K562 (cell line): ENCODE results near the gene NPB. TPM values are rescaled to one million over a fixed set of nuclear protein-coding genes. Genes with fewer than 3 reads are reported as not detected.

Experiments
- ATAC-seq: fragments of 200-7000 bp; cut with Tn5 transposase; 3 replicates; pipeline ENCODE4 v1.9.1; 2020; ENCODE audit warnings: moderate library complexity
- BruUV-seq: library from RNA; stranded (reverse); fragments of 400-500 nt; replicated peaks from 2 replicates; lab custom pipeline; 2021; lab: Mats Ljungman, UMichigan
- CTCF ChIA-PET: fragments of 300-600 bp; formaldehyde crosslinking; extraction: SDS; loops from one replicate; lab custom pipeline; 2021; ENCODE audit warnings: low intra/inter-chr PET ratio; lab: Yijun Ruan, JAX
- POLR2A ChIA-PET: fragments of 300-600, 350-650 bp; sonication (Branson Sonifier 250); formaldehyde crosslinking; extraction: SDS; loops from one replicate; lab custom pipeline; 2021; ENCODE audit warnings: antibody characterized with exemption, inconsistent platforms; lab: Yijun Ruan, JAX
- DNase-seq, 4 experiments: peaks; one replicate each; pipeline versions ENCODE4 v3.0.0 to v3.0.0-alpha.2; 2011 to 2018; ENCODE audit warnings: low spot score in 3 of 4, mixed read lengths in 3 of 4; ENCODE audit errors: extremely low read depth in 1 of 4
- FAIRE-seq: peaks from 2 replicates; lab custom pipeline; 2011; peaks lifted over from hg19 to GRCh38; lab: Jason Lieb, UNC
- H2AFZ ChIP-seq: 2 replicates; pipeline ENCODE4 v1.6.0; 2011; ENCODE audit warnings: low read depth, low read length, control low read depth, inconsistent platforms
- H3K27ac ChIP-seq: fragments of 200-600 bp; 3 replicates; pipeline ENCODE4 v1.8.0; 2011; ENCODE audit warnings: low read depth, mild to moderate bottlenecking, control low read depth, inconsistent platforms, low read length, moderate library complexity, mixed read lengths; ENCODE audit errors: extremely low read depth
- H3K27me3 ChIP-seq, 2 experiments: fragments of 300-600 bp in 1 of 2; 2 replicates in 1 of 2; 3 replicates in 1 of 2; pipeline versions ENCODE4 v1.6.0 to v1.8.0; 2011; ENCODE audit warnings: inconsistent platforms in 2 of 2, low read length in 2 of 2, mild to moderate bottlenecking in 1 of 2, mixed read lengths in 1 of 2, moderate library complexity in 1 of 2; ENCODE audit not compliant: control insufficient read depth in 2 of 2, insufficient read depth in 2 of 2
- H3K36me3 ChIP-seq: fragments of 300-600 bp; 3 replicates; pipeline ENCODE4 v1.8.0; 2011; ENCODE audit warnings: mild to moderate bottlenecking, low read length, inconsistent platforms; ENCODE audit not compliant: control insufficient read depth, insufficient read depth
- H3K4me1 ChIP-seq, 2 experiments: fragments of 200-600 bp in 1 of 2; replicated peaks in 1 of 2; 2 replicates in 1 of 2; 3 replicates in 1 of 2; pipeline versions ENCODE4 v1.5.1 to v1.8.0; 2011; ENCODE audit warnings: inconsistent platforms in 2 of 2, low read length in 2 of 2, mild to moderate bottlenecking in 1 of 2, mixed read lengths in 1 of 2, moderate library complexity in 1 of 2; ENCODE audit not compliant: control insufficient read depth in 2 of 2, insufficient read depth in 2 of 2
- H3K4me2 ChIP-seq: 2 replicates; pipeline ENCODE4 v1.6.1; 2011; ENCODE audit warnings: low read length, control low read depth, inconsistent platforms, mixed read lengths; ENCODE audit not compliant: insufficient read depth
- H3K4me3 ChIP-seq: fragments of 200-600 bp; sonication (generic), shearing (Covaris generic); 2 replicates; pipeline ENCODE4 v1.5.1; 2016; ENCODE audit warnings: control low read depth, inconsistent platforms
- H3K79me2 ChIP-seq: fragments of 200-600 bp; 3 replicates; pipeline ENCODE4 v1.8.0; 2011; ENCODE audit warnings: low read length, inconsistent platforms; ENCODE audit not compliant: control insufficient read depth, insufficient read depth
- H3K9ac ChIP-seq, 2 experiments: 2 replicates each; pipeline versions ENCODE4 v1.6.0 to v1.6.1; 2011; ENCODE audit warnings: low read depth in 2 of 2, low read length in 2 of 2, control low read depth in 1 of 2, inconsistent platforms in 1 of 2, mild to moderate bottlenecking in 1 of 2, mixed read lengths in 1 of 2; ENCODE audit not compliant: insufficient read depth in 1 of 2
- H3K9me1 ChIP-seq: one replicate; pipeline ENCODE4 v1.6.0; 2011; ENCODE audit warnings: inconsistent platforms, mild to moderate bottlenecking, low read length, moderate library complexity; ENCODE audit not compliant: control insufficient read depth, insufficient read depth
- H3K9me3 ChIP-seq: replicated peaks from 2 replicates; pipeline ENCODE4 v1.5.1; 2011; ENCODE audit warnings: low read depth, low read length, inconsistent platforms; ENCODE audit not compliant: control insufficient read depth, insufficient read depth
- H4K20me1 ChIP-seq: replicated peaks from 2 replicates; pipeline ENCODE4 v1.6.1; 2011; ENCODE audit warnings: low read length, inconsistent platforms, mixed read lengths; ENCODE audit not compliant: control insufficient read depth, insufficient read depth
- BACH1 ChIP-seq: fragments of 200-800 bp; sonication (Bioruptor generic); IDR thresholded peaks from 2 replicates; pipeline ENCODE4 v1.6.1; 2016; ENCODE audit warnings: missing genetic modification characterization, missing compliant biosample characterization
- BRCA1 ChIP-seq, 2 experiments: fragments of 450-650 bp in 1 of 2; sonication (generic) in 1 of 2; formaldehyde crosslinking in 1 of 2; IDR thresholded peaks; 2 replicates each; pipeline versions ENCODE4 v1.5.0 to v1.6.1; 2017 to 2020; ENCODE audit warnings: mild to moderate bottlenecking in 1 of 2, missing genetic modification reagents in 1 of 2
- CCNT2 ChIP-seq: IDR thresholded peaks from 2 replicates; pipeline ENCODE4 v1.6.1; 2011; ENCODE audit warnings: borderline replicate concordance, low read depth, mild to moderate bottlenecking, moderate library complexity, mixed read lengths, low read length; ENCODE audit not compliant: insufficient read length; ENCODE audit errors: extremely low read depth
- CHD1 ChIP-seq: fragments of 200-600 bp; sonication (generic); IDR thresholded peaks from one replicate; pipeline ENCODE4 v1.6.1; 2012; ENCODE audit warnings: mild to moderate bottlenecking, moderate library complexity, low read length, inconsistent platforms
- FOXK1 ChIP-seq: sonication (generic); formaldehyde crosslinking; IDR thresholded peaks from 2 replicates; pipeline ENCODE4 v1.8.0; 2022; ENCODE audit warnings: missing genetic modification reagents, mild to moderate bottlenecking, borderline replicate concordance
- JUN ChIP-seq, 2 experiments: sonication (generic) in 1 of 2; formaldehyde crosslinking in 1 of 2; IDR thresholded peaks; 2 replicates each; pipeline versions ENCODE4 v1.6.1 to v1.8.0; 2012 to 2022; ENCODE audit warnings: borderline replicate concordance in 2 of 2, mild to moderate bottlenecking in 2 of 2, improper control_type of control experiment in 1 of 2, low read depth in 1 of 2, low read length in 1 of 2, missing genetic modification reagents in 1 of 2
- KLF13 ChIP-seq: fragments of 450-650 bp; IDR thresholded peaks from 2 replicates; pipeline ENCODE4 v1.6.1; 2016; ENCODE audit warnings: missing genetic modification characterization, low read depth, mild to moderate bottlenecking, missing compliant biosample characterization, moderate library complexity, borderline replicate concordance
- SP1 ChIP-seq: sonication (generic); formaldehyde crosslinking; IDR thresholded peaks from 2 replicates; pipeline ENCODE4 v1.8.1; 2022; ENCODE audit warnings: mild to moderate bottlenecking, missing genetic modification reagents
- TAF1 ChIP-seq: IDR thresholded peaks from 2 replicates; pipeline ENCODE4 v1.6.1; 2011; ENCODE audit warnings: mild to moderate bottlenecking, low read length, moderate library complexity; ENCODE audit not compliant: insufficient read depth, control insufficient read depth, severe bottlenecking; ENCODE audit errors: extremely low read depth
- WHSC1 ChIP-seq: IDR thresholded peaks from one replicate; pipeline ENCODE4 v1.6.1; 2012; ENCODE audit warnings: low read length, control low read depth, inconsistent platforms
- ZBTB7A ChIP-seq: IDR thresholded peaks from 2 replicates; pipeline ENCODE4 v1.6.1; 2011; ENCODE audit warnings: low read depth, mild to moderate bottlenecking, low read length, moderate library complexity, borderline replicate concordance; ENCODE audit not compliant: control insufficient read depth
- WGBS: fragments of 100-300 bp; shearing (Covaris generic); methylation state at CpG from one replicate; pipeline ENCODE4 v1.1.6; 2016; ENCODE audit warnings: low coverage, mixed read lengths; ENCODE audit not compliant: insufficient coverage; ENCODE audit errors: missing lambda C conversion rate; 5-methylcytosine and 5-hydroxymethylcytosine counted together
- in situ Hi-C: fragments of 300-500 bp; cut with MboI; formaldehyde crosslinking; loops from 4 replicates; pipeline ENCODE4 v1.15.0; 2018; ENCODE audit warnings: inconsistent platforms, mixed read lengths
- intact Hi-C: fragments of 100-400 bp; cut with micrococcal nuclease; formaldehyde crosslinking; loops from 2 replicates; pipeline ENCODE4 v1.14.2; 2022
- polyA plus RNA-seq, 8 experiments: library from polyadenylated mRNA; depleted of rRNA in 4 of 8; stranded (reverse) in 5 of 8; unstranded in 3 of 8; fragments of >200 nt; fragmentation: Nextera tagmentation in 2 of 8; fragmentation: Illumina TruSeq in 1 of 8; extraction: Ambion mirVana in 2 of 8; extraction: Trizol in 1 of 8; gene quantifications; 2 replicates each; pipeline versions ENCODE4 v1.2.1 to v1.2.3, GENCODE V29; 2011 to 2014; ENCODE audit warnings: inconsistent platforms in 1 of 8, missing spikeins in 1 of 8
- total RNA-seq, 7 experiments: library from RNA; depleted of rRNA in 6 of 7; stranded (reverse); fragments of >200 nt in 6 of 7; fragmentation: Illumina TruSeq in 2 of 7; extraction: Trizol in 2 of 7; gene quantifications; 2 replicates each; pipeline versions ENCODE4 v1.2.1 to v1.2.3, GENCODE V29; 2011 to 2021; ENCODE audit warnings: low replicate concordance in 1 of 7
- TF ChIP-seq, protein P1 (sequence below), 3 experiments: fragments of 200-800 bp in 1 of 3; sonication (Bioruptor generic) in 1 of 3; sonication (generic) in 1 of 3; formaldehyde crosslinking in 1 of 3; IDR thresholded peaks; 2 replicates each; pipeline versions ENCODE4 v1.6.1 to v1.8.0; 2016 to 2022; ENCODE audit warnings: mild to moderate bottlenecking in 2 of 3, missing compliant biosample characterization in 2 of 3, missing genetic modification characterization in 2 of 3, missing genetic modification reagents in 1 of 3
- TF ChIP-seq, protein P2 (sequence below): sonication (generic); formaldehyde crosslinking; IDR thresholded peaks from 2 replicates; pipeline ENCODE4 v1.8.0; 2022; ENCODE audit warnings: mild to moderate bottlenecking, missing genetic modification reagents

The NPB gene
- total and polyA plus RNA-seq, 9 of the 15 experiments (the other 6 are each of a cell fraction or from before 2014, with no cell fraction given) = 0.03 to 0.61 (median 0.14) TPM; not detected in 2

DNA sequence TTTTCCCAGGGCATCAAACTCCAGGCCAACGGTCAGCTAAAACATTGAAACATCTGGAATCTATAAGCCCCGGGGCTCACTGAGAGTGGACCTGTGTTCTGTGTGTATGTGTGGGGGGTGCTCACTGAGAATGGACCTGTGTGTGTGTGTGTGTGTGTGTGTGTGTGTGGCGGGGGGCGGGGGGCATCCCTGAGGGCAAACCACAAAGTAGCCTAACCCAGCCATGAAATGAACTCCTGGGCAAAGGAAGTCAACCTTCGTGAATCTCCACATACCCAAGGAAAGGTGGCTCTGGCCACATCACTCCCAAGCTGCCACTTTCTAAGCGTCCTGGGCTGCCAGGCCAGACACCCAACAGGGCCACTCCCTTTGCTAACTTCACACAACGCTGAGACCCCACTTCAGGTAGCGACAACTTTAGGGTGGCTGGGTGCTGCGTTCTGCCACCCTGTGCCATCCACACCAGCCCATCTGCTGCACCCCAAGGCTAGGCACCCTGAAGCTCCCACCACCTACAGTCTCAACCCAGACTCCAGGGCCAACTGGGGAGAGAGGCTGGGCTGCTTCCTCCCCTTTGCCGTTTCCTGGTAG, 23.9 kb downstream of the NPB start:
- in situ Hi-C loops = no loop called here
- Histone ChIP-seq H2AFZ (no peak overlapping the region), H3K9me1 (peaks cover under 1% of the 10 kb centered on the region), H3K4me2 (peak overlapping the region; percentile 80), H3K9ac (peak overlapping the region; percentile 92 to 93), H3K79me2 (peaks cover 81% of the 10 kb centered on the region), H3K4me1 (peaks cover 45 to 95% of the 10 kb centered on the region in 2 experiments), H3K9me3 (no peaks in the 10 kb centered on the region), H4K20me1 (peaks cover 9% of the 10 kb centered on the region; the same call in 1 of the 2 replicates), H3K36me3 (peaks cover 17% of the 10 kb centered on the region), H3K27ac (peak overlapping the region; percentile 98), H3K4me3 (peak overlapping the region; percentile 81), H3K27me3 (no peaks in the 10 kb centered on the region)
- WGBS = 5% methylated on average over 7 of the region's 10 CpGs
- ATAC-seq (no peak), FAIRE-seq (peak; percentile 69), DNase-seq (no peak)
- BruUV-seq = no TSS peak
- intact Hi-C loops = no loop called here
- POLR2A ChIA-PET = interaction anchor here (0.5 to 4.8 kb wide), 17 partner anchors 9 to 417 kb away, joined by 3 to 32 read pairs (median 3); partner anchors contain the start of genes ACTG1, ARL16, HGS and MRPL12
- TF ChIP-seq KLF13 (tag) (no peak), BACH1 (no peak), JUN (IDR thresholded peaks at IDR 0.05; ENCODE audit: borderline replicate concordance, low read depth, low read length) (no peak), JUN (CRISPR knock-in tag; IDR thresholded peaks at IDR 0.05; ENCODE audit: borderline replicate concordance) (0 out of 2 replicates have a peak, but pooled peaks have one; percentile 22), WHSC1 (no peak), TAF1 (peak; percentile 9), FOXK1 (CRISPR knock-in tag) (no peak), CHD1 (peak; percentile 19), SP1 (CRISPR knock-in tag) (0 out of 2 replicates have a peak, but pooled peaks have one; percentile 2), BRCA1 (IDR thresholded peaks at IDR 0.05) (no peak), BRCA1 (CRISPR knock-in tag; IDR thresholded peaks at IDR 0.05) (0 out of 2 replicates have a peak, but pooled peaks have one; percentile 45), ZBTB7A (peak; percentile 51; the same call in 1 of the 2 replicates), CCNT2 (peak; percentile 14)
- TF ChIP-seq, protein P1, sequence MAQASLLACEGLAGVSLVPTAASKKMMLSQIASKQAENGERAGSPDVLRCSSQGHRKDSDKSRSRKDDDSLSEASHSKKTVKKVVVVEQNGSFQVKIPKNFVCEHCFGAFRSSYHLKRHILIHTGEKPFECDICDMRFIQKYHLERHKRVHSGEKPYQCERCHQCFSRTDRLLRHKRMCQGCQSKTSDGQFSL (CRISPR knock-in tag; IDR thresholded peaks at IDR 0.05) = peak; percentile 51; the same call in 1 of the 2 replicates
- TF ChIP-seq, protein P1 (tag; IDR thresholded peaks at IDR 0.05) = no peak
- TF ChIP-seq, protein P2, sequence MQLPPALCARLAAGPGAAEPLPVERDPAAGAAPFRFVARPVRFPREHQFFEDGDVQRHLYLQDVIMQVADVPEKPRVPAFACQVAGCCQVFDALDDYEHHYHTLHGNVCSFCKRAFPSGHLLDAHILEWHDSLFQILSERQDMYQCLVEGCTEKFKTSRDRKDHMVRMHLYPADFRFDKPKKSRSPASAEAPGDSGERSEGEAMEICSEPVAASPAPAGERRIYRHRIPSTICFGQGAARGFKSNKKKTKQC (CRISPR knock-in tag) = peak; percentile 35; the same call in 1 of the 2 replicates
- CTCF ChIA-PET = no interaction called here
